ENCODE results near the gene DNAH8. TPM values are rescaled to one million over a fixed set of nuclear protein-coding genes. Genes with fewer than 3 reads are reported as not detected.

Gene DNAH8
- total RNA-seq, 2 experiments from 2014 or later = 0.03 TPM; not detected in 1

DNA sequence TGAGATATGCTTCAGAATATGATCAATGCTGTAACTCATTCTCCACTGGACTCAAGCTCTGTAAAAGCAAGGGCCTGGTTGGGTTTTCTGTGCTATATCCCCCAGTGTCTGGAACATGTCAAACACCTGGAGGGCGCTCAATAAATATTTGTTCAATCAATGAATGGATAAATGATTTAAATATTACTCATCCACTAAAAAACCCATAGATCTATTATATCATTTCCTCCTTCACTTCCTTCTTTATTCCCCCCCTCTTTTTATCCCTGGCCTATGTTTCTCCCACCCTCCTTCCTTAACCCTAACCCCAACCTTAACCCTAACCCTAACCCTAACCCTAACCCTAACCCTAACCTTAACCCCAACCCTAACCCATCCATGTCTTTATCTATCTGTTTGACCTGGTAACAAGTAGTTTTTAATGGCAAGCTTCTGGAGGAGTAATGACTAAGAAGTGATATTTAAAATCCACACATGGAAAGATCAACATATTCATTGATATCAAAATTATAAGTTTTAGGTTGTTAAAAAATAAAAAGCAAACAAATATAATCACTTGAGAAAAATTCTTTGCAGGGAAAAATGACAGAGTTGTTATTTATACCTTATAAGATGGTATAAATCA is 229.7 kb downstream of the DNAH8 start:
- Mint-ChIP-seq H3K4me1 (ENCODE audit: low read depth) (no peaks in the 10 kb centered on the region), H3K27ac (no peak overlapping the region), H3K9me3 (no peaks in the 10 kb centered on the region), H3K4me3 (no peak overlapping the region), H3K27me3 (no peaks in the 10 kb centered on the region), H3K36me3 (ENCODE audit: low read depth) (no peaks in the 10 kb centered on the region)
- TF ChIP-seq, protein P1, sequence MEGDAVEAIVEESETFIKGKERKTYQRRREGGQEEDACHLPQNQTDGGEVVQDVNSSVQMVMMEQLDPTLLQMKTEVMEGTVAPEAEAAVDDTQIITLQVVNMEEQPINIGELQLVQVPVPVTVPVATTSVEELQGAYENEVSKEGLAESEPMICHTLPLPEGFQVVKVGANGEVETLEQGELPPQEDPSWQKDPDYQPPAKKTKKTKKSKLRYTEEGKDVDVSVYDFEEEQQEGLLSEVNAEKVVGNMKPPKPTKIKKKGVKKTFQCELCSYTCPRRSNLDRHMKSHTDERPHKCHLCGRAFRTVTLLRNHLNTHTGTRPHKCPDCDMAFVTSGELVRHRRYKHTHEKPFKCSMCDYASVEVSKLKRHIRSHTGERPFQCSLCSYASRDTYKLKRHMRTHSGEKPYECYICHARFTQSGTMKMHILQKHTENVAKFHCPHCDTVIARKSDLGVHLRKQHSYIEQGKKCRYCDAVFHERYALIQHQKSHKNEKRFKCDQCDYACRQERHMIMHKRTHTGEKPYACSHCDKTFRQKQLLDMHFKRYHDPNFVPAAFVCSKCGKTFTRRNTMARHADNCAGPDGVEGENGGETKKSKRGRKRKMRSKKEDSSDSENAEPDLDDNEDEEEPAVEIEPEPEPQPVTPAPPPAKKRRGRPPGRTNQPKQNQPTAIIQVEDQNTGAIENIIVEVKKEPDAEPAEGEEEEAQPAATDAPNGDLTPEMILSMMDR (IDR thresholded peaks at IDR 0.05) = no peak
- Histone ChIP-seq H3K27me3 (ENCODE audit: control insufficient read depth in 1 of 2, insufficient read depth in 2 of 2, low read length in 2 of 2) (no peaks in the 10 kb centered on the region), H3K27ac (ENCODE audit: low read depth in 1 of 2, low read length in 2 of 2) (no peak overlapping the region), H3K4me3 (ENCODE audit: low read length) (no peak overlapping the region), H3K9me3 (ENCODE audit: control insufficient read depth in 1 of 2, insufficient read depth in 1 of 2, low read length in 2 of 2) (no peaks in the 10 kb centered on the region), H3K4me1 (ENCODE audit: insufficient read depth, low read length) (no peaks in the 10 kb centered on the region), H3K36me3 (ENCODE audit: insufficient read depth, low read length) (no peaks in the 10 kb centered on the region)
- DNase-seq (no peak), ATAC-seq (ENCODE audit: poor library complexity) (no peak)
- ChIA-PET CTCF (no interaction called here), POLR2A (no interaction called here)
- intact Hi-C loops (cut with DNase I, micrococcal nuclease) = no loop called here

DNA sequence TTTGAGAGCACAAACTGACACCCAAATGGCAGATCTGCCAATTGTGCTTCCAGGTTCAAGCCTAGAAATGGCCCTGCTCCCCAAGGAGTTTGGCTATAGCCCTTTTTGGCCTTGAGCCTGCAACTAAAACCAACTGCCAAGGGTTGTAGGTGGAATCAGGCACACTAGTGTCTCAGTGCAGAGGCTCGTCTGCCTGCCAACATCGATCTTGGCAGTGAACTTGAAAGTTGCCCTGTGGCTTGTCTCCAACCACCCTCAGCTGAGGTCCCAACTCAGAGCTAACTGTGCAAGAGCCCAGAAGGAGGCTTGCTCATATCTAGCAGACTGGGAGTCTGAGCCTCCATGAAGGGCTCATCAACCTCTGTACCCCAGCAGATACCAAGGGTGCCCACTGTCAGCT is 240.8 kb downstream of the DNAH8 start:
- Mint-ChIP-seq H3K9me3 (no peaks in the 10 kb centered on the region), H3K27me3 (peaks cover 27% of the 10 kb centered on the region), H3K4me1 (ENCODE audit: low read depth) (no peaks in the 10 kb centered on the region), H3K4me3 (no peak overlapping the region), H3K27ac (no peak overlapping the region), H3K36me3 (ENCODE audit: low read depth) (no peaks in the 10 kb centered on the region)
- TF ChIP-seq, protein P1 (IDR thresholded peaks at IDR 0.05) = no peak
- ATAC-seq (ENCODE audit: poor library complexity) = no peak
- ChIA-PET CTCF (no interaction called here), POLR2A (no interaction called here)
- no peak for DNase-seq
- Histone ChIP-seq H3K4me1 (ENCODE audit: insufficient read depth, low read length) (no peaks in the 10 kb centered on the region), H3K36me3 (ENCODE audit: insufficient read depth, low read length) (no peaks in the 10 kb centered on the region), H3K27me3 (ENCODE audit: control insufficient read depth in 1 of 2, insufficient read depth in 2 of 2, low read length in 2 of 2) (peaks cover 0 to 10% of the 10 kb centered on the region in 2 experiments), H3K4me3 (ENCODE audit: low read length) (no peak overlapping the region), H3K27ac (ENCODE audit: low read depth in 1 of 2, low read length in 2 of 2) (no peak overlapping the region), H3K9me3 (ENCODE audit: control insufficient read depth in 1 of 2, insufficient read depth in 1 of 2, low read length in 2 of 2) (peaks cover 6 to 9% of the 10 kb centered on the region in 2 experiments)
- intact Hi-C loops (cut with DNase I, micrococcal nuclease) = no loop called here

DNA sequence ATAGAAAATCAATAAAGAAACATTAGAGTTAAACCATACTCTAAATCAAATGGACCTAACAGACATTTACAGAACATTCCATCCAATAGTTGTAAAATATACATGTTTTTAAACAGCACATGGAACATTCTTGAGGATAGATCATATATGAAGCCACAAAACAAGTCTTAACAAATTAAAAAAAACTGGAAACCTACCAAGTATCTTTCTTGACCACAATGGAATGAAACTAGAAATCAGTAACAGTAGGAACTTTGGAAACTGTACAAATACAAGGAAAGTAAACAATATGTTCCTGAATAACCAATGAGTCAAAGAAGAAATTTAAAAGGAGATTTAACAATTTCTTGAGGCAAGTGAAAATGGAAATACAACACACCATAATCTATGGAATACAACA is 242.3 kb downstream of the DNAH8 start:
- TF ChIP-seq, protein P1 (IDR thresholded peaks at IDR 0.05) = no peak
- H3K4me3 ChIP-seq (ENCODE audit: low read length) = no peak overlapping the region
- CTCF ChIA-PET = no interaction called here
- Mint-ChIP-seq H3K27me3 (peaks cover 13% of the 10 kb centered on the region), H3K4me3 (no peak overlapping the region), H3K4me1 (ENCODE audit: low read depth) (no peaks in the 10 kb centered on the region), H3K36me3 (ENCODE audit: low read depth) (no peaks in the 10 kb centered on the region), H3K27ac (no peak overlapping the region), H3K9me3 (no peaks in the 10 kb centered on the region)
- no peaks in the 10 kb centered on the region for H3K36me3 ChIP-seq (ENCODE audit: insufficient read depth, low read length)
- intact Hi-C loops (cut with DNase I, micrococcal nuclease) = no loop called here
- DNase-seq (no peak), ATAC-seq (ENCODE audit: poor library complexity) (no peak)
- no peaks in the 10 kb centered on the region for H3K4me1 ChIP-seq (ENCODE audit: insufficient read depth, low read length)
- peaks cover 0 to 10% of the 10 kb centered on the region in 2 experiments for H3K27me3 ChIP-seq (ENCODE audit: control insufficient read depth in 1 of 2, insufficient read depth in 2 of 2, low read length in 2 of 2)
- POLR2A ChIA-PET = no interaction called here
- no peak overlapping the region for H3K27ac ChIP-seq (ENCODE audit: low read depth in 1 of 2, low read length in 2 of 2)
- peaks cover 6 to 9% of the 10 kb centered on the region in 2 experiments for H3K9me3 ChIP-seq (ENCODE audit: control insufficient read depth in 1 of 2, insufficient read depth in 1 of 2, low read length in 2 of 2)

All from CD4-positive, alpha-beta T cell (primary cell).